Epithelial cell of prostate (primary cell): Measurements from ENCODE around the gene SLC9C1.

Experiments
- DNase-seq: peaks from one replicate; pipeline ENCODE4 v3.0.0-alpha.2; 2011; ENCODE audit warnings: low read depth, low spot score
- H3K27ac ChIP-seq: fragments of 450-650 bp; 2 replicates; pipeline ENCODE4 v1.5.1; 2017; ENCODE audit warnings: mild to moderate bottlenecking

The SLC9C1 gene

DNA sequence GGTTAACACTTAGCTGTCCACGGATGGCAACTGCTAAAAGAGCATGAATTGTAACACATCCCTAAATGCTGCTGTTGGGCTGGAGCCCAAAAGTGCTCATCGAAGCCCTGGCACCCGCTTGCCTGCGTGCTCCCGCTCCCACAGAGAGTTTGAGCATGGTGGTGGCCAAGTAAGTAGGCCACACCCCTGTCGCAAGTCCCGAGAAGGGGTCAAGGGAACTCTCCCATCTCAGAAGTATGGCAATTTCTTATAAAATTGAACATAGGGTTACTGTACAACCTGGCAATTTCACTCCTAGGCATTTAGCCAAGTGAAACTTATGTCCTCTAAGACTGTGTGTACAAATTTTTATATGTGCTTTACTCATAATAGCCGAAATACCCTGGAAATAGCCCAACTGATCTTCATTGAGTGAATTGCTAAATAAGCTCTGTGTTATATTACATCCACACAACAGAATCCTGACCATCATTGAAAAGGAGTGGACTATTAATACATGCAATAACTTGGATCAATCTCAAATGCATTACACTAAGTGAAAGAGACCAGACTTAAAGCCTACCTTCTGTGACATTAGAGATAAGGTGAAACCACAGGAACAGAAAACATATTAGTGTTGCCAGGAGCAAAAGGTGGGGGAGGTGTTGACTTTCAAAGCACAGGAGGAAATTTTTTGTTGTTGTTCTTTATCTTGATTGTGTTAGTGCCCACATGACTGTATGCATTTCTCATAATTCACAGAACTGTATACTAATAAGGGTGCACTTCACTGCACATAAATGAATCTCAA, 159.5 kb downstream of the SLC9C1 start:
- DNase-seq: no peak
- no peak overlapping the region for H3K27ac ChIP-seq

DNA sequence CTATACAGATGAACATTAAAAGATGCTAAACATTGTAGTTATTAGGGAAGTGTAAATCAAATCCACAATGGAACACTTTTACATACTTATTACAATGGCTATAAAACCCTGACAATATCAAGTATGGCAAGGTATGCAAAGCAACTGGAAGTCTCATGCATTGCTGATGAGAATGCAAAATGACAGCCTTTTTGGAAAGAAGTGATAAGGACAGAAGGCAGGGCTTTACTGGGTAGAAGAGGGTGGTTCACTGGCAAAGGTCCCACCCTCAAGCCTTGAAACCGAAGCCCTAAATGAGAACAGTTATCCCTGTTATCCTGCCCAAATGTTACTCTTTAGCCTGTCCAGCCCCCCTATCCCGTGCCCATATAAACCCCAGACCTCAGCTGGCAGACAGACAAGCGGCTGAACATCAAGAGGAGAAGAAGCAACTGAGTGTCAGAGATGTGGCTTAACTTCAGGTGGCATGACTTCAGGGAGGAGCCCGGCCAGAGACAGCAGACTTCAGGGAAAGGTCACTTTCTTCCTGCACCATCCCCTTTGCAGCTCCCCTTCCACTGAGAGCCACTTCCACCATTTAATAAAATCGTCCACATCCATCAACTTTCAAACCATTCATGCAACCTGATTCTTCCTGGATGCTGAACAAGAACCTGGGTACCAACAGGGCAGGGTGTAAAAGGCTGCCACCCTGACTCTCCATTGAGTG, 160.2 kb downstream of the SLC9C1 start:
- no peak overlapping the region for H3K27ac ChIP-seq
- DNase-seq: no peak

DNA sequence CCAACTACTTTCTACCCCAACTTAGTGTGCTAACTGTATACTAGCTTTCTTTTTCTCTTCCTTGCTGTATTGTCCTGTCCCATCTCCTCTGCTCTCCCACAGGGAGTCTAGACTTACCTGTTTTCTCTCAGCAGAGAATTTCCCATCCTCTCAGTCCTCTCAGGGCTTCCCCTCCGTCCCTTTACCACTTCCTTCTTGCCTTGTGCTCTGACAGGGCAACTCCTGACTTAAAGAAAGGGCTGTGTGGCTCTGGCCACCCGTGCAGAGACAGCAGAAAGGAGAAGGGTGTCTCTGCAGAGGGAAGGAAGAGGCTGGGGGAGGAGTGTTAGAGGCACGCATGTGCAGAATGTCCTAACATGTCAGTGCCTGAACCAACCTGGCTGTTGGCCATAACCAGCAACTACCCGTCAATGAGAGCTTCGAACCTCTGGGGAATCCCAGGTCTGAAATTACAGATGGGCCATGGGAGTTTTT, 161.0 kb downstream of the SLC9C1 start, which contains the start of gene GCSAM:
Gene GCSAM, minus strand, starts transcription at position 274 of the 474 bp plus-strand sequence. Its CDS starts 128 bp downstream, at position 146.
- peak within 1 kb of the TSS; percentile 15 for H3K27ac ChIP-seq
- peak; percentile 50 for DNase-seq

DNA sequence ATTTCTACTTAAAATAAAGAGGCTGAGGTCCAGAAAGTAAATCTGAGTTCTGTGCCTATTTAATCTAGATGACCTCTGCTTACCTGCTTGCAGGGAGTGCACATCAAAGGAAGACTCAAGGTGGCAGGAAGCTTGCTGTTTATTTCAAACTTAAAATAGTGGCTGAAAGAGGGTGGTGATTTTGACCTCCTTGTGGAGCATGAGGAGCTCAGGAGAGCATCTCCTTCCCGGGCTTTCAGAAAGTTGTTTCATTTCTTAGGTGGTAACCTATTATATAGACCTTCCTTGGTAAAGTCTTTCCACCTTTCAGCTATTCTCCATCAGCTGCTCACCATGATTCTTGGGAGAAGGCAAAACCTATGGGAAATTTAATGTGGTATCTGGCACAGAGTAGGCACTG, 161.5 kb downstream of the SLC9C1 start:
- DNase-seq: no peak
- H3K27ac ChIP-seq: peak overlapping the region; percentile 15

DNA sequence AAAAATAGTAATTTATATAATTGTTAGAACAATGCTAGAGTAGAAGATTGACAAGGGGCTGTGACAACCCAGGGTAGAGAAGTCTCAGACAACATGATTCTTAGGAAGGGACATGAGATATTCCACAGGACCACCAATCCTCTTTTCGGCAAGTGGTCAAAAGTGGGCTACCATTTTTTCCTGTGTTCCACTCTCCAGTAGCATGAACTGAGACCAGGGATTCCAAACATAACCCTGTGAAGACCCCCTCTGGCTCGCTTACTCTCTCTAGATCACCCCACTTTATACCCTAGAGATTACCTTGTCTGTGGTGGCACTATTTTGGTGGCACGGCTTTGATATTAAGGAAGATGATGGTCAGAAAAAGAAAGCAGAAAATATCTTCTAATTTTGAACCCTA, 161.9 kb downstream of the SLC9C1 start:
- DNase-seq: no peak

DNA sequence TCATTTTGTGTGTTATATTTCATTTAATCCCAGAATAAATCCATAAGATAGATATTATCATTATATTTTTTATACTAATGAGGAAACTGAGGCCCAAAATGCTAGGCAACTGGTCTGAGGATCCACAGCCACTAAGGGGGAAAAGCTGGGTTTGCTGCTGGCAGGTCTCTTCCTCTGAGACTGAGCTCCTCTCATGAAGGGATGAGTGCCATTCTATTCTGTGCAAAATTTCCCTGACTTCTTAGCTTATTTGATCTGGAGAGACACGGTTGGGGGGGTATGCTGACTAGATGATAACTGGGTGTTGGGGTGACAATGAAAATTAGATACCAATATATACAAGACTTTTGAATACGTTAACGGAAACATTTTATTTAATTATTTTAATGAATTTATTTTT, 162.9 kb downstream of the SLC9C1 start:
- no peak for DNase-seq
- H3K27ac ChIP-seq: no peak overlapping the region

More for the DNA sequence above, 161.9 kb downstream of the SLC9C1 start:
- H3K27ac ChIP-seq: no peak overlapping the region

DNA sequence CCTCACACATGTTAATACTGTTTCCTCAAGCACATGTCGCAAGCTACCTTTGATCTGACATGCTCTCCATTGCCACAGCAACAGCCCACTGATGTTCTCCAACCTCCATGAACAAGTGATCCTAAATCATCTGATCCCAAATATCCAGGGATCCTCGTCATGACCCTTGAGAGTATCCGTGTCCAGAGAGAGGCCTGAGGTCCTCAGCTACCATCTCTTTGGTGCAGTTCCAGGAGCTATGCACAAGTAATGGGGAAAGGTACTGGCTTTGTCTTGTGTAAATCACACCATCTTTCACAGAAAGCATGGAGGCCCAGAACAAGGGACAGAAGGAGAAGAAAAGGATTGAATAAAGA, 163.4 kb downstream of the SLC9C1 start:
- DNase-seq: no peak
- no peak overlapping the region for H3K27ac ChIP-seq

DNA sequence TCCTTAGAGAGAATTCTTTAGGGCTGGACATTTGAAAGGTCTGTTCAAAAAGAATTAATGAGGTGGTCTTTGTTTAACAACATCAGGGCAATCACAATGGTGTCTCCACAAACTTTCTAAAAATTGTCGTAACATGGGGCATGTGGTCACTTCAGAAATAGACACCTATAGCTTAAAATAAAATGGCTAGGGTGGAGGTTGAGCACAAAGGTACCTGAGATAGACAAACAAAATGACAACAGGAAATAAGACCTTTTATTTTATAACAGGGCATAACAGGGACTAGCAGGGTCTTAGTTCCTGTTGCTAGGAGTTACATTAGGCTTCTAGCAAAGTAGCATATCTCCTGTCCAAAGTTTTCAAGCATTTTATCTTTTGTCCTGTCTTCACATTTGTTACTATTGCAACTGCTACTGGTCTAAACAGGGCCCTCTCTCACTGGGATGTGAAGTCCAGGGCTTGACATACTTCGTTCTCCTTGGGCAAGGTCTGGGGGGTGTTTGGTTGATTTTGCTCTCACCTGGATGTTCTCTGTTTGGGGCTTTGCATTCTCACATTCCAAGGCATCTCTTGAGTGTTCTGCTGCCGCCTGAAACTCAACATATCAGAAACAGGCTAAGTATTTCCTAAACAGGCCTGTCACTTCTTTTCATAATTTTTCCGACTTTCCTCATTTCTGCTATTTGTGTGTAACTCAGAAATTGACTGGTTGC, 163.9 kb downstream of the SLC9C1 start:
- no peak overlapping the region for H3K27ac ChIP-seq
- DNase-seq: no peak

DNA sequence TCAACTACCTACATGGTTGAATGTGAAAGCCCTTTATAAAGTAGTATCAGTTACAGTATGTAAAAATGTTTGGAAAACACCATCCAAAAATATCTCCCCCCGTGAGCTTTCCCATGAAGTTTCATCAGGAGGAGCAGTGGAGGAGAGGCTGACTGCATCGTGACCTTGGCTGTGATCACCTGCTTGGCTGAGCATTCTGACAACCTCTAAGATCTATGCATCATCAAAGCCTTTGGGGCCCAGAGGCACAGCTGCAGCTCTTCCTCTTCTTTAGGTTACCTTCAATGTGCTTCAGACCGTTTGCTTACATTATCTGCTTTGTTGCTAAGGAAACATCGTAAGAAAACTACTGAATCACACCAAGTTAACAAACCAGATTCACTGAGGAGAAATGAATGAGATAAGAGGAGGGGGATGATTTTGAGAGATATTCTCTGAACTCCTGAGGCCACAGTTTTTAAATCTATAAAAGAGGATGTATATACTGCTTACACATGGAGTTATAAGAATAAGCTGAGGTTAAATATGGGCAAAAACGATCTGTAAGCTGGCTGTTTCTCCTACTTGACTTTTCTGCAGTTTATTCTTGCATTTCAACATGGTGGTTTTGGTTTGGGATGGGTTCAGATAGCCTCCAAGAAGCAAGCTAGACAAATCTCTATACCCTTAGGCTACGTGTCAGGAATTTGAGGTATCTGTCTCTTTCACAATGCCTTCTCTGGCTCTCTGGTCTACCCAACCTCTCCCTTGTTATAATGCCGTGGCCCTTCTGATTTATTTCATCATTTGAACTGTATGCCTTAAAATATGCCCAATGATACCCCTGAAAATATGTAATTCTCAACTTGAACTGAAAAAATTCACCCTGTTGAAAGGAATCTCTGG, 164.9 kb downstream of the SLC9C1 start:
- H3K27ac ChIP-seq: no peak overlapping the region
- DNase-seq: no peak

DNA sequence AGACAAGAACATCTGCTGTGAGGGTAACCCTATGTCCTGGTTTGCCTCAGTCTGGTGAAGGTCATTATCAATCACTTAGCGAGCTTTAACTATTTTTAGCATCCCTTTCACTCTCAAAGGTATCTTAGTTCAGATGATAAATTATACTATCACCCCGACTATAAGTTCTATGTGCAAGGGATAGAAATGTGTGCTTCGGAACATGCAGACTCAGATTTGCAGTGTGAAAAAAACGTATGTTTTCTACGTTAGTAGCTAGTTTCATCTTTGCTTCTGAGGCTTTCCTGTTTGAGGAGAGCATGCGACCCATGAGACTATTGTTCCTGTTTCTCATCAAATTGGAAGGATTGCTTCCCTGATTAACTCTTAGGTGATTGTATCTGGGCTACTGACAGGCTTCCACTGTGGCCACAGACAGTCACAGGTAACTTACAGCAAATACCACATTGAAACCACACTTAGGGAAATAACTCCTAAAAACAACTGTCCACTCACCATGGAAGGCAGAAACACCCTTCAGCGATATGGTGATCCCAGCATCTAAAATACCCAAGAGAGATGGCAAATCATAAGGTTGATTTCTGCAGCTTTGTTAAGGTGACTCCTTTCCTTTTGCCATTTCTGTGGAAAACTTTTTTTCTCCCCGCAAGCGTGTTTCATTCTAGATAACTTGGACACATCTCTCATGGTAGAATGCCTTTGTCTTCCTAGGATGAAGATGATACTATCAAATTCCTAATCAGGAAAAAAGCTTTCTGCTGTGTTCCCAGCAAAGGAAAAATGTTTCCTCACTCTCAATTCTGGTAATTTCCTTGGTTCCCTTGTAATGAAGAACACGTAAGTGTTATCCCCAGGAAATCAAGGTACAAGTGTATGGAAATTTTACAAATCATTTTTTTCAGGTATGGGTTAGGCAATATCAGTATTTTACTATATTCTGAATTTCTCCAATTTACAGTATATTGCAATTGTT, 166.2 kb downstream of the SLC9C1 start:
- no peak for DNase-seq
- no peak overlapping the region for H3K27ac ChIP-seq

DNA sequence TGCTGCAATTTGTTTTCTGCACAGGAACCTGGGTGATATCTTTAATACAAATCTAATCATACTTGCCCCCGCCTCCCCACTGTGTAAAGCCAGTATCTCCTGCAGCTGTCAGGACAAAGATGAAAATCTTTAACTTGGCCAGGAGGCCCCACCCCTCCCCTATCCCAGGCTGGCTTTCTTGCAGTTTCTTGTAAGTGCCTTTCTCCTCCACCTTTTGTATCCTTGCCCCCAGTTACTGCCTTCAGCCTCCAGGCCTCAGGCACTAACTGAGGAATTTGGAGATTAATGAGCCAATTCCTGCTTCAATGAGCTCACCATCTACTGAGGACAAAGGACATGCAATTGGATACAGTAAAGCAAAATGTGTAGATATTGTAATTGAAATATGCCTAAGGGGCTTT, 167.5 kb downstream of the SLC9C1 start:
- H3K27ac ChIP-seq: no peak overlapping the region
- no peak for DNase-seq

DNA sequence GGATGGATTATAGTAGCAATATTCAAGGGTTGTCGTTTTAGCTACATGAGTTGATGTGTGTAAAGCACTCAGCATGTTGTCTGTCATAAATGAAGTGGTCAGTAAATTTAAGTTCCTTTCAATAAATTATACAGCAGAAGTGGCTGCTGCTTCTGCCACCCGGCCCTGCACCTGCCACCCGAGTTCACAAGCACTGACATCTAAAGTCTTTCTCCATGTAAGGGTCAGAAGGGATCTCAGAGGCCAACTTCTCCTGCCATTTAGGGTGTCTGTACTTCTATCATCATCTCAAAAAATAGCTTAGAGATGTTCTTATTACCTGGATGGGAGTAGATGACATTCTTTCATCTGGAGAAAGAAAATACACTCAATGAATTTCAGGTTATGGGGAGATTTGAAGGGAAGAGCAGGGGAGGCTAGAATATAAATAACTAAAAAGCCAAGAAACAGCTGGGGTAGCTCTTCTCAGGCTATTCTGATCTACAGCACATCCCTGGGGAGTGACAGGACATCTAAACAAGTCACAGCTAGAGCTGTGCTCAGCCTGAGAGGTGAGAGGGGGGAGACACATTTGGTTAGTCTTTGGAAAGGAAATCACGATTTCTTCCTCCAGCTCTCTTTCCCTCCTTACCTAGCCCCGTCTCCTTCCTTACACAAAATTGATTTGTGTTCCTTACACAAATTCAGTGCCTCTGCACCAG, 169.0 kb downstream of the SLC9C1 start:
- H3K27ac ChIP-seq: no peak overlapping the region
- DNase-seq: no peak

DNA sequence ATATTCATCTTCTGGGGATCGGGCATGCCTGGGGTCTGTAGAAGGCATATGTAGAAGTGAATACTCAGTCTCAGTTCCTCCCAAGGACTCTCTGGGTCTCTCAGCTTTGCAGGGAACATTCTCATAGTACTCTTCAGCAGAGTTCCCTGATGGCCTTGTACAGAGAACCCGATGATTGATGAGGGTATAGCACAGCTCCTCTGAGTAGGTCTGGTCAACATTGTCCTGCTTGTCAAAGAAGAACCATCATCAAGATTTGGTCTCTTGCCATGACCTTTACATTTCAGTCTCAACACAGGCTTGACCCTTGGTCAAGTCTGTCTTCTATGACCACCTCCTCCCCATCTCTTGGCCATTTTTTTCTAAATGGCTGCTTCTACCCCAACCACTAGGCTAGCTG, 170.5 kb downstream of the SLC9C1 start:
- no peak overlapping the region for H3K27ac ChIP-seq
- DNase-seq: no peak

DNA sequence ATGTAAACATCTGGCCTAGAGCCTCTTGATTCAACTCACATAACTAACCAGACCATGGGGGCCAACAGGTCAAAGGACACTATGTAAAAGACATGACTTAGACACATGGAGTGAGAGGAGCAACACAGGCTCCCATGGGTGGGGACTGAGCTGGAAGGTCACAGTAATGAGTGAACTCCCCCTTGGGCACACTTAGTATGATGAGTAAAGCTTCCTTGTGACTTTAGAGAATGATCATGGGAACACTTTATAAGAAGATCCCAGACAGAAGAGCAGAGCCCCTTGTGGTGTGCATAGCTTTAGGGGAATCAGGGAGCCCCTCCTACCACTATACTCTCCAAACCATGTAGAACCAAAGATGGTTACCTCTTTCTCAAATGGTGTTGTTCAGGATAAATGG, 171.1 kb downstream of the SLC9C1 start:
- H3K27ac ChIP-seq: no peak overlapping the region
- DNase-seq: no peak

DNA sequence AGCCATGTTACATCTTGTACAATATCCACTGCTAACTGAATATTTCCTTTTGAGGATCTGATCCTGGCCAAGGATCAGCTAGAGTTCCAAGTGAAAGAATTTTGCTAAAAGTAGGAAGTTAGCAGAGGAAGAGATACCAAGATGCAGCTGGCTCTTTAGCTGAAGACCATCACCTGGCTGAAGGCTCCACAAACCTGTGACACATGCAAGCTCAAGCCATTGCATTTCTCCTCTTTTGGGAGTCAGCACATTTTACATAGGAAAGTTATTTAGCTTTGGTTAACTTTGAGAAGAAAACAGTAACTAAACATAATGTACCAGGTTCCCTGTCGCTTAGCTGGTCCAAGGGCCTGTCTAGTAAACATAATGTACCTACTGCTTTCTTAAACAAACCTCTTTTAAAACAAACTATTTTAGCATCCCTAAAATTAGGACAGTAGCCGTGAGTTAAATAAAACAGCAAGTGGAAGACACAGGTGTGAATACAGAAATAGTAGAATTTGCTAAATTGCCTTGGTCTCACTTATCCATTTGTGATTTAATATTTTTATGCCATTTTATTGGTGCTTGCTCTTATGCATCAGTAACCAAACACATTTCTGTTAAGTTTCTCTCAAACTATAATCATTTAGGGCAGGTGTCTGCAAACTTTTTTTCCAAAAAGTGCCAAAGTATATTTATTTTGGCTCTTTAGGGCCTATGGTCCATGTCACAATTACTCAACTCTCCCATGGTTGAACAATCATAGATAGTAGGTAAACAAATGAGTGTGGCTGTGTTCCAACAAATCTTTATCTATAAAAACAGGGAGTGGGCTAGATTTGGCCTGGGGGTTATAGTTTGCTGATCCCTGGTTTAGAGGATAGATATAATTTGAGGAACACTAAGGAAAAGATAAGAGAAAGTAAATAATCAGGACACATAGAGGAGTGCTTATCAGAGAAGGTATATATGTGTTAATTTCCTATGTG, 172.2 kb downstream of the SLC9C1 start:
- no peak for DNase-seq
- no peak overlapping the region for H3K27ac ChIP-seq

DNA sequence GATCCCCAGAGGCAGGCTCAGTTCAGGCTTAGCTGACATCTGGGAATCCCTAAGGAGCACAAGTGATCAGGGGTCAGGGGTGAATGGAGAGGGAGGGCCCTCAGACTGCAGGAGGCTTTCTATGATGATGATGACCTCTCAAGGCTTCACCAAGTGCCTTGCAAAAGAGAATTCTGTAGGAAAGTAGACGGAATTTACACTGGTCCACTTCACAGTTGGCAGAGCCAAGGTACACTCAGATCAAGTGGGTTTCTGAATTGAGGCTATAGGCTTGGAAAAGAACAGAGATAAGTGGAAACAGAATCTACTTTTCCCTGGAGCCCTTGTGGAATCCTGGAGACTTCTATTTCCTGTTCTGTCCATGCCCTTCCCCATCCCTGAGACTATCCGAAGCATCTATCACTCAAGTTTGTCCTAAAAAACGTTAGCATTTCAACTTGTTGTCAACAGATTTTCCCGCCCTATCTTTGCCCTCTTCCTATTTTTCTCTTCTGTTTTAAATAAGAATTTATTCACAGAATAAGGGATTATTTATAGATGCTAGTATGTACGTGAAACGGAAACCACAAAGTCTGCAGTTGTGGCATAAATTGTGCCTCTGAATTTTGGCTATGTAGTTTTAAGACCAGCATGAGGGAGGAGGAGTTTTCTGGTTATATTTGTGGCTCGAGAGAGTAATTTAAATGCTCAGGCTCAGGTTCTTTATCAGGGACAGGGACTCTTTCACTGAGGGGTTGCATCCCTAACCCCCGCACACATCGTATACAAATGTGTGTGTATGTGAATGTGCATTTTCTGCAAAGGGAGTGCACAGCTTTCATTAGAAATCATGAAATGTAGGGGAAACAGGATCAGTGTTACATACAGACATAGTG, 173.8 kb downstream of the SLC9C1 start:
- no peak for DNase-seq
- no peak overlapping the region for H3K27ac ChIP-seq
